Measurements from ENCODE around the gene AP2B1. TPM values are rescaled to one million over a fixed set of nuclear protein-coding genes. Genes with fewer than 3 reads are reported as not detected.

Gene AP2B1
- total RNA-seq, 1 experiment from 2014 or later = 217 TPM

DNA sequence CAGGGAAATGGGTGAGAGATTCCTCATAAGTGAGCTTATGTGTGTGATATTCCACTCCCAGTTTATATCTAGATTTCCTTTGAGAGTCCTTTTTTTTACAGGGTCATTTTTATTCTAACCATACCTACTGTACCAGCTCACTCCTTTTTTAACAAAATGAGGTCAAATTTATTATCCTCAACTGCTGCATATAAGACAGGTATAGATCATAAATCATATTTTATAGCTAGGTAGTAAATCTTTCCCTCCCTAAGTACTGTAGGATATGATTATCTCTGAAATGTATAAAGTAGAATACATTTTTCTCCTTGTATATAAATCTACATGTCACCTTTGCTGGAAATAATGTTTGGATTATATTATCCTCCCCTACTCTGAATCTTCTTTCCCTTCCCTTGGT is 31.5 kb downstream of the AP2B1 start:
- Histone ChIP-seq H3K23ac (ENCODE audit: insufficient read length, low read depth, low read length) (no peak overlapping the region), H2AK5ac (ENCODE audit: insufficient read length, low read length) (no peak overlapping the region), H2BK15ac (ENCODE audit: low read depth, low read length) (no peak overlapping the region), H3K9me3 (ENCODE audit: control insufficient read depth, low read depth, low read length) (no peaks in the 10 kb centered on the region), H3K23me2 (ENCODE audit: insufficient read length, low read depth, low read length, poor library complexity, severe bottlenecking) (no peaks in the 10 kb centered on the region), H2BK20ac (ENCODE audit: low read depth, low read length, poor library complexity, severe bottlenecking) (no peak overlapping the region), H4K8ac (replicated peaks; ENCODE audit: insufficient read length, low read depth, low read length) (no peak overlapping the region), H3K79me1 (ENCODE audit: insufficient read depth, low read depth, low read length, poor library complexity, severe bottlenecking) (no peaks in the 10 kb centered on the region), H2AFZ (ENCODE audit: low read length) (no peak overlapping the region), H3K4me1 (ENCODE audit: insufficient read depth, low read length) (no peaks in the 10 kb centered on the region), H3K56ac (ENCODE audit: insufficient read length, low read depth, low read length) (no peak overlapping the region), H2BK5ac (ENCODE audit: insufficient read length, low read length) (no peak overlapping the region), H3T11ph (ENCODE audit: low read length) (no peak overlapping the region), H3K27ac (ENCODE audit: insufficient read length, low read depth, low read length) (no peak overlapping the region), H3K14ac (ENCODE audit: insufficient read depth, low read length) (no peak overlapping the region), H4K91ac (ENCODE audit: insufficient read length, low read depth, low read length) (no peak overlapping the region), H4K5ac (ENCODE audit: insufficient read length, low read depth, low read length) (no peak overlapping the region), H4K20me1 (ENCODE audit: control insufficient read depth, insufficient read depth, insufficient read length) (no peaks in the 10 kb centered on the region), H3K79me2 (ENCODE audit: insufficient read depth, low read length) (no peaks in the 10 kb centered on the region), H2BK12ac (ENCODE audit: insufficient read length, low read depth, low read length) (no peak overlapping the region), H3K4me2 (ENCODE audit: insufficient read depth, insufficient read length, low read length) (no peak overlapping the region), H3K9ac (ENCODE audit: extremely low read depth, insufficient read length, low read length) (no peak overlapping the region), H2BK120ac (ENCODE audit: low read depth, low read length, poor library complexity, severe bottlenecking) (no peak overlapping the region), H3K4ac (ENCODE audit: low read depth, low read length) (no peak overlapping the region), H3K18ac (ENCODE audit: insufficient read length, low read depth, low read length) (no peak overlapping the region), H3K27me3 (ENCODE audit: insufficient read depth, low read length) (no peaks in the 10 kb centered on the region)
- H3K4me3 Mint-ChIP-seq = no peak overlapping the region
- H3K4me1 Mint-ChIP-seq = no peaks in the 10 kb centered on the region
- H3K36me3 Mint-ChIP-seq (ENCODE audit: insufficient read depth in 1 of 3, low read depth in 3 of 3) = peaks cover 0 to 9% (median under 1%) of the 10 kb centered on the region in 3 experiments; a peak in 5 of 7 replicates
- H3K27ac Mint-ChIP-seq = no peak overlapping the region
- no peaks in the 10 kb centered on the region for H3K27me3 Mint-ChIP-seq (ENCODE audit: low read depth)
- no peaks in the 10 kb centered on the region for H3K9me3 Mint-ChIP-seq
- TF ChIP-seq, protein P1, sequence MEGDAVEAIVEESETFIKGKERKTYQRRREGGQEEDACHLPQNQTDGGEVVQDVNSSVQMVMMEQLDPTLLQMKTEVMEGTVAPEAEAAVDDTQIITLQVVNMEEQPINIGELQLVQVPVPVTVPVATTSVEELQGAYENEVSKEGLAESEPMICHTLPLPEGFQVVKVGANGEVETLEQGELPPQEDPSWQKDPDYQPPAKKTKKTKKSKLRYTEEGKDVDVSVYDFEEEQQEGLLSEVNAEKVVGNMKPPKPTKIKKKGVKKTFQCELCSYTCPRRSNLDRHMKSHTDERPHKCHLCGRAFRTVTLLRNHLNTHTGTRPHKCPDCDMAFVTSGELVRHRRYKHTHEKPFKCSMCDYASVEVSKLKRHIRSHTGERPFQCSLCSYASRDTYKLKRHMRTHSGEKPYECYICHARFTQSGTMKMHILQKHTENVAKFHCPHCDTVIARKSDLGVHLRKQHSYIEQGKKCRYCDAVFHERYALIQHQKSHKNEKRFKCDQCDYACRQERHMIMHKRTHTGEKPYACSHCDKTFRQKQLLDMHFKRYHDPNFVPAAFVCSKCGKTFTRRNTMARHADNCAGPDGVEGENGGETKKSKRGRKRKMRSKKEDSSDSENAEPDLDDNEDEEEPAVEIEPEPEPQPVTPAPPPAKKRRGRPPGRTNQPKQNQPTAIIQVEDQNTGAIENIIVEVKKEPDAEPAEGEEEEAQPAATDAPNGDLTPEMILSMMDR (conservative IDR thresholded peaks at IDR 0.05) = no peak
- DNase-seq = no peak

All from H9 (cell line).